ENCODE data around the gene ABHD14A. TPM values are rescaled to one million over a fixed set of nuclear protein-coding genes. Genes with fewer than 3 reads are reported as not detected.

The ABHD14A gene
- total and polyA plus RNA-seq, 8 donors, result 7.0 to 20.8 (median 15.4) TPM; not detected in 2

DNA sequence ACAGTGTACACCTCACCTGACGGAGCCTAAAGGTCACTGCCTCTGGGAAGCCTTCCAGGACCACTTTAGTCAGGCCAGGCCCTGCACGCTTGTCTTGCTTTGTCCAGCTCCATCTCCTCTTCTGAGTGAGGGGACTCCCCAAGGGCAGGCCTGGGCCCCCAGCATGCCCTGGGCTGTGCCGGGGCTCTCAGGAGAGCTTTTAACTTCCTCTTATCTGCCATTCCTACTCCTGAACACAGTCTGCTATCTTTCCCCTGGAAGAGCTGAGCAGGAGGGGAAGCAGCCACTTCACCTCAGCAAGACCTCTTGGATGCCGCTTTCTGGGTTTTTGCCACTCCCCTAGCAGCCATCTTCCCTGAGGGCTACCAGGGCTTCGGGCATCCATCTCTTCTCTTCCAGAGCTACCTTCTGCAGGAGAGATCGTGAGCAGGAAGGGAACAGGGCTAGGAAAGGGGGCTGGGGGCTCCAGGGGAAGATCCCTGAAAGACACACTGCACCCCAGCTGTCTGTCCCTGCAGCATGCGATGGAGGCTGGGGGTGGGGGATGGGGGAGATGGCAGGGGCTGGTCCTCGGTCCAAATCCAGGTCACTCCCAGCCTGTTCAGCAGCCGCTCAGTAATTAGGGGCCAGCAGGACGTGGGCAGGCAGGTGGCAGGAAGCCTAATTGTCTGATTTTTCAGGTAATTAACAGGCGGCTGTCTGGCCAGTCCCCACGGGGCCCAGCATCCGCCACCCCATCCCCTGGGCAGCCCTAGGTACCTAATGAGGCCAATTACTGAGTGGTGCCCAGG lies 40.8 kb downstream of the ABHD14A start:
- no peaks in the 10 kb centered on the region for H3K36me3 ChIP-seq
- H3K9me3 ChIP-seq, result no peaks in the 10 kb centered on the region
- TF ChIP-seq, protein P1, sequence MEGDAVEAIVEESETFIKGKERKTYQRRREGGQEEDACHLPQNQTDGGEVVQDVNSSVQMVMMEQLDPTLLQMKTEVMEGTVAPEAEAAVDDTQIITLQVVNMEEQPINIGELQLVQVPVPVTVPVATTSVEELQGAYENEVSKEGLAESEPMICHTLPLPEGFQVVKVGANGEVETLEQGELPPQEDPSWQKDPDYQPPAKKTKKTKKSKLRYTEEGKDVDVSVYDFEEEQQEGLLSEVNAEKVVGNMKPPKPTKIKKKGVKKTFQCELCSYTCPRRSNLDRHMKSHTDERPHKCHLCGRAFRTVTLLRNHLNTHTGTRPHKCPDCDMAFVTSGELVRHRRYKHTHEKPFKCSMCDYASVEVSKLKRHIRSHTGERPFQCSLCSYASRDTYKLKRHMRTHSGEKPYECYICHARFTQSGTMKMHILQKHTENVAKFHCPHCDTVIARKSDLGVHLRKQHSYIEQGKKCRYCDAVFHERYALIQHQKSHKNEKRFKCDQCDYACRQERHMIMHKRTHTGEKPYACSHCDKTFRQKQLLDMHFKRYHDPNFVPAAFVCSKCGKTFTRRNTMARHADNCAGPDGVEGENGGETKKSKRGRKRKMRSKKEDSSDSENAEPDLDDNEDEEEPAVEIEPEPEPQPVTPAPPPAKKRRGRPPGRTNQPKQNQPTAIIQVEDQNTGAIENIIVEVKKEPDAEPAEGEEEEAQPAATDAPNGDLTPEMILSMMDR (IDR thresholded peaks at IDR 0.05), result no peak
- TF ChIP-seq POLR2AphosphoS5 (IDR thresholded peaks at IDR 0.05), result no peak
- no peak for TF ChIP-seq POLR2A (IDR thresholded peaks at IDR 0.05)
- no peak for TF ChIP-seq EP300 (IDR thresholded peaks at IDR 0.05)
- WGBS, 5 donors, result 84 to 92% (median 86%) methylated on average over 7 to 13 of the region's 13 CpGs
- intact Hi-C loops (cut with DNase I; ENCODE audit: low total_unique reads), result no loop called here
- no peak overlapping the region for H3K27ac ChIP-seq
- DNase-seq, result no peak
- H3K27me3 ChIP-seq, result no peaks in the 10 kb centered on the region
- no peak overlapping the region for H3K4me3 ChIP-seq
- no peaks in the 10 kb centered on the region for H3K4me1 ChIP-seq

DNA sequence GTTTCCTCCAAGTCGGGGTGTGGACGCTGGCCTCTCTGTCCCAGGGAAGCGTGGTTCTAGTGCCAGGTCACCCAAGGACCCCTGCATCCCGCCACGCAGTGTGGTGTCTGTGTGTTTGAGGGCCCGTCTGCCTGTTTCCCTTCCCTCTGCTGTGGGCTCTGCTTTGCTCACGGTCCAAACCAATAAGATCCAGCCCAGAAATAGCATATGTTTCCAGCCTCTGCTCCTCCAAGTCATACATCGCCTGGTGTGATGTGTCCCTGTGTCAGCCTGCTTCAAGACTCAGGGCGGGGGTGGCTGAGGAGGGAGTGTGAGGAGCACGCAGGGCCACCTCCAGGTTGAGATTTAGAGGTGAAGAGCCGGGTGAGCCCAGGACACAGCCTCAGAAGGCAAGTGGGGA lies 42.7 kb downstream of the ABHD14A start:
- Histone ChIP-seq H3K4me3 (no peak overlapping the region), H3K9me3 (no peaks in the 10 kb centered on the region), H3K4me1 (peaks cover 0 to 8% (median 2%) of the 10 kb centered on the region in 4 donors), H3K36me3 (no peaks in the 10 kb centered on the region), H3K27me3 (no peaks in the 10 kb centered on the region), H3K27ac (no peak overlapping the region)
- no peak for TF ChIP-seq EP300 (IDR thresholded peaks at IDR 0.05)
- no peak for TF ChIP-seq POLR2A (IDR thresholded peaks at IDR 0.05)
- TF ChIP-seq, protein P1 (IDR thresholded peaks at IDR 0.05), result no peak
- TF ChIP-seq POLR2AphosphoS5 (IDR thresholded peaks at IDR 0.05), result no peak
- no peak for DNase-seq
- intact Hi-C loops (cut with DNase I; ENCODE audit: low total_unique reads), result no loop called here
- WGBS, 5 donors, result 81 to 90% (median 83%) methylated on average over 11 of the region's 11 CpGs

DNA sequence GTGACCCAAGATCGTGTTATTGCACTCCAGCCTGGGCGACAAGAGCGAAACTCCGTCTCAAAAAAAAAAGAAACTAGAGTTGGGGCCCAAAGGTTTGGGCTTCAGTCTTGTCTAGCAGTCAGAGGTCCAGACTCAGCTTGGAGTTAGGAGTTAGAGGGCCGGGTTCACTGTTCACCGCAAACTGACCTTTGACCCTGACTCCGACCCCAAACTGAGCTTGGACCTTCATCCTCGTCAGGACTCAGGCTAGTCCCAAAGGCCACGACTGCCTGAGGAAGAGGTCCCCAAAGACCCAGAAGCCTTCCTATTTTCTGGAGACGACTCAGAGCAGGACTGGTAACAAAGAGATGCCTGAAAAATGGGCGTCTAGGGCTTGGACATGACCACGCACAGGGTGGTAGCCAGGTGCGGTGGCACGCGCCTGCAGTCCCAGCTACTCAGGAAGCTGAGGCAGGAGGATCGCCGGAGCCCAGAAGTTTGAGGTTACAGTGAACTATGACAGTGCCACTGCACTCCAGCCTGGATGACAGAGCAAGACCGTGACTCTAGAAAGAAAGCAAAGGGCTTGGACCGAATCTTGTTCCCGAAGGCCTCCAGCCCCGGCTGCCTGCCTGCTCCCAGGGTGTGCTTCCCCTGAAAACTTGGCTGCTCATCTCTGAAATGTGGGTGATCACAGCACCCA lies 43.6 kb downstream of the ABHD14A start:
- Histone ChIP-seq H3K9me3 (no peaks in the 10 kb centered on the region), H3K27ac (peak overlapping the region in 2 of 5 donors; percentile 20 to 46), H3K27me3 (no peaks in the 10 kb centered on the region), H3K4me1 (peaks cover 0 to 17% (median 2%) of the 10 kb centered on the region in 4 donors), H3K4me3 (no peak overlapping the region), H3K36me3 (no peaks in the 10 kb centered on the region)
- TF ChIP-seq EP300 (IDR thresholded peaks at IDR 0.05) (no peak), POLR2A (IDR thresholded peaks at IDR 0.05) (no peak), POLR2AphosphoS5 (IDR thresholded peaks at IDR 0.05) (no peak)
- TF ChIP-seq, protein P1 (IDR thresholded peaks at IDR 0.05), result no peak
- no peak for DNase-seq
- 89 to 93% (median 92%) methylated on average over 21 of the region's 21 CpGs for WGBS, 5 donors
- intact Hi-C loops (cut with DNase I; ENCODE audit: low total_unique reads), result no loop called here

DNA sequence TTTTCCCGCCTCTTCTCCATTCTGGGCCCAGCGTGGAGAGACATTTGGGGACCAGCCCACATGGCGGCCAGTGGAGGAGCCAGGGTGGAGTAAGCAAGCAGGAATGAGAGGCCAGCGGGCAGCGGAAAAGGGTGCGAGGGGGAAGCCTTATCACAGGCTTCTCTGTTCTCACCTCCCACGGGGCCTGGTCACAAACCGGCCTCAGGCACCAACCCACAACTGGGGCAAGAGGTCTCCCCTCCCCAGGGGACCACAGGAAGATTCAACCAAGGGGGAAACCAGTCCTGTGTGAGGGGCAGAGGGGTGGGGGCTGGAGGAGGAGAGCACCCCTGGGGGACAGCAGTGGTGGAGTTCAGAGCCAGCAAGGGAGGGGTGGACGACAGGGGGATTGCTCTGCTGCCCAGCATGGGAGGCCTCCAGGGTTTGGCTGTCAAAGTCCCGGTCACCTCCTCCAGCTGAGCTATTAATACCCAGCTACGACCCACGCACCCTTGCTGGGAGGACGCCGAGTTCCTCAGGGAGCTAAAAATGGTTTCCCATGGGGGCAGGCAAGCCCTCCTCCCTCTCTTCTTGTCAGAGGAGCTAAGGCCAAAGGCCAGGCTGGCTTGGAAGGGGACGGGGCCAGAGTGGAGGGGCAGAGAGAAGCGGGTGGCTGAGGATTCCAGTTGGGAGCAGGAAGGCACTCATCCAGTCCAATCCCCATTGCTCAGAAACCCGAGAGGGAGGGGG lies 44.7 kb downstream of the ABHD14A start:
- WGBS, 5 donors, result 73 to 82% (median 82%) methylated on average over 14 to 17 of the region's 17 CpGs
- DNase-seq, result no peak
- Histone ChIP-seq H3K36me3 (no peaks in the 10 kb centered on the region), H3K9me3 (no peaks in the 10 kb centered on the region), H3K4me1 (peaks cover 0 to 25% (median 2%) of the 10 kb centered on the region in 4 donors), H3K27ac (peak overlapping the region in 3 of 5 donors; percentile 20 to 46 (median 25)), H3K27me3 (no peaks in the 10 kb centered on the region), H3K4me3 (no peak overlapping the region)
- TF ChIP-seq POLR2A (IDR thresholded peaks at IDR 0.05) (no peak), EP300 (IDR thresholded peaks at IDR 0.05) (peak; percentile 55)
- intact Hi-C loops (cut with DNase I; ENCODE audit: low total_unique reads), result no loop called here

All from stomach (tissue), 9 donors.